Testis (tissue), 2 donors: ENCODE measurements around the gene PANX1.

Experiments used
- POLR2A ChIP-seq: fragments of 450-650 bp; IDR thresholded peaks from one replicate; pipeline ENCODE4 v1.6.1; 2017; ENCODE audit warnings: antibody characterized with exemption, mild to moderate bottlenecking, moderate library complexity
- TF ChIP-seq, protein P1 (sequence below), 3 experiments: fragments of 450-650 bp in 2 of 3; fragments of 200-600 bp in 1 of 3; sonication (generic) in 1 of 3; IDR thresholded peaks; one replicate each; pipeline ENCODE4 v1.5.1; 2016 to 2019; ENCODE audit warnings: antibody characterized with exemption in 3 of 3, mild to moderate bottlenecking in 2 of 3, moderate library complexity in 1 of 3

- TF ChIP-seq, protein P1, sequence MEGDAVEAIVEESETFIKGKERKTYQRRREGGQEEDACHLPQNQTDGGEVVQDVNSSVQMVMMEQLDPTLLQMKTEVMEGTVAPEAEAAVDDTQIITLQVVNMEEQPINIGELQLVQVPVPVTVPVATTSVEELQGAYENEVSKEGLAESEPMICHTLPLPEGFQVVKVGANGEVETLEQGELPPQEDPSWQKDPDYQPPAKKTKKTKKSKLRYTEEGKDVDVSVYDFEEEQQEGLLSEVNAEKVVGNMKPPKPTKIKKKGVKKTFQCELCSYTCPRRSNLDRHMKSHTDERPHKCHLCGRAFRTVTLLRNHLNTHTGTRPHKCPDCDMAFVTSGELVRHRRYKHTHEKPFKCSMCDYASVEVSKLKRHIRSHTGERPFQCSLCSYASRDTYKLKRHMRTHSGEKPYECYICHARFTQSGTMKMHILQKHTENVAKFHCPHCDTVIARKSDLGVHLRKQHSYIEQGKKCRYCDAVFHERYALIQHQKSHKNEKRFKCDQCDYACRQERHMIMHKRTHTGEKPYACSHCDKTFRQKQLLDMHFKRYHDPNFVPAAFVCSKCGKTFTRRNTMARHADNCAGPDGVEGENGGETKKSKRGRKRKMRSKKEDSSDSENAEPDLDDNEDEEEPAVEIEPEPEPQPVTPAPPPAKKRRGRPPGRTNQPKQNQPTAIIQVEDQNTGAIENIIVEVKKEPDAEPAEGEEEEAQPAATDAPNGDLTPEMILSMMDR (IDR thresholded peaks at IDR 0.05): no peak
- no peak for TF ChIP-seq POLR2A
These were observed 19.5 kb downstream of the PANX1 start for GRCh38 chr11:94148189-94148588.
